Endothelial cell of umbilical vein (primary cell): ENCODE data around the gene PHPT1. TPM values are rescaled to one million over a fixed set of nuclear protein-coding genes. Genes with fewer than 3 reads are reported as not detected.

Experiments
- BruUV-seq: library from RNA; stranded (reverse); fragments of 400-500 nt; replicated peaks from 2 replicates; lab custom pipeline; 2021; lab: Mats Ljungman, UMichigan
- CTCF ChIA-PET: fragments of 300-600, 350-600 bp; sonication (Branson Sonifier 250); formaldehyde crosslinking; loops from one replicate; lab custom pipeline; 2021; ENCODE audit warnings: antibody characterized with exemption, inconsistent platforms; lab: Charles Lee
- POLR2A ChIA-PET: fragments of 300-600, 350-600 bp; sonication (Branson Sonifier 250); formaldehyde crosslinking; loops from one replicate; lab custom pipeline; 2021; ENCODE audit warnings: antibody characterized with exemption, inconsistent platforms; lab: Charles Lee
- DNase-seq: peaks from one replicate; pipeline ENCODE4 v3.0.0-alpha.2; 2011; ENCODE audit warnings: low read depth, low spot score
- FAIRE-seq: peaks from 2 replicates; lab custom pipeline; 2011; peaks lifted over from hg19 to GRCh38; lab: Jason Lieb, UNC
- H2AFZ ChIP-seq: 2 replicates; pipeline ENCODE4 v1.6.0; 2012; ENCODE audit warnings: low read depth, low read length, control low read depth, inconsistent platforms
- H3K27ac ChIP-seq: 2 replicates; pipeline ENCODE4 v1.5.1; 2011; ENCODE audit warnings: low read depth, mild to moderate bottlenecking, control low read depth, low read length, moderate library complexity; ENCODE audit not compliant: insufficient read depth
- H3K27me3 ChIP-seq, 2 experiments: 2 replicates each; pipeline versions ENCODE4 v1.6.0 to v1.6.1; 2011; ENCODE audit warnings: low read length in 2 of 2, mixed read lengths in 1 of 2; ENCODE audit not compliant: control insufficient read depth in 2 of 2, insufficient read depth in 2 of 2
- H3K36me3 ChIP-seq, 2 experiments: 2 replicates in 1 of 2; 3 replicates in 1 of 2; pipeline ENCODE4 v1.5.1; 2011; ENCODE audit warnings: low read length in 2 of 2, mild to moderate bottlenecking in 1 of 2, moderate library complexity in 1 of 2; ENCODE audit not compliant: control insufficient read depth in 2 of 2, insufficient read depth in 2 of 2; ENCODE audit errors: extremely low read depth in 1 of 2
- H3K4me1 ChIP-seq: 3 replicates; pipeline ENCODE4 v1.5.1; 2011; ENCODE audit warnings: mild to moderate bottlenecking, low read length; ENCODE audit not compliant: control insufficient read depth, insufficient read depth; ENCODE audit errors: extremely low read depth
- H3K4me2 ChIP-seq: 2 replicates; pipeline ENCODE4 v1.6.1; 2011; ENCODE audit warnings: low read length, control low read depth, mixed read lengths; ENCODE audit not compliant: insufficient read depth
- H3K4me3 ChIP-seq, 3 experiments: fragments of 200-600 bp in 1 of 3; sonication (generic), shearing (Covaris generic) in 1 of 3; replicated peaks in 1 of 3; 2 replicates each; pipeline ENCODE4 v1.5.1; 2011 to 2016; ENCODE audit warnings: control low read depth in 3 of 3, low read length in 3 of 3, mild to moderate bottlenecking in 2 of 3, inconsistent platforms in 1 of 3, low read depth in 1 of 3, moderate library complexity in 1 of 3; ENCODE audit not compliant: insufficient read depth in 1 of 3
- H3K79me2 ChIP-seq: 2 replicates; pipeline ENCODE4 v1.6.0; 2012; ENCODE audit warnings: low read length, inconsistent platforms; ENCODE audit not compliant: control insufficient read depth, insufficient read depth
- H3K9ac ChIP-seq: replicated peaks from 2 replicates; pipeline ENCODE3; 2011; ENCODE audit warnings: low read length, control low read depth; ENCODE audit not compliant: insufficient read depth; ENCODE audit errors: extremely low read depth
- H3K9me1 ChIP-seq: replicated peaks from 3 replicates; pipeline ENCODE4 v1.6.0; 2011; ENCODE audit warnings: mild to moderate bottlenecking, low read length; ENCODE audit not compliant: control insufficient read depth, insufficient read depth; ENCODE audit errors: extremely low read depth
- H3K9me3 ChIP-seq: replicated peaks from 2 replicates; pipeline ENCODE4 v1.5.1; 2012; ENCODE audit warnings: low read length, inconsistent platforms; ENCODE audit not compliant: control insufficient read depth, insufficient read depth
- H4K20me1 ChIP-seq: replicated peaks from 2 replicates; pipeline ENCODE3; 2011; ENCODE audit warnings: mild to moderate bottlenecking, low read length; ENCODE audit not compliant: control insufficient read depth, insufficient read depth; ENCODE audit errors: extremely low read depth
- CTCF ChIP-seq, 2 donors: IDR thresholded peaks; 1 replicate in 1 of 2; 2 replicates in 1 of 2; pipeline ENCODE4 v1.5.1; 2011; ENCODE audit warnings: low read length in 2 of 2, mild to moderate bottlenecking in 2 of 2, moderate library complexity in 2 of 2, control low read depth in 1 of 2, inconsistent platforms in 1 of 2, low read depth in 1 of 2; ENCODE audit not compliant: insufficient read depth in 1 of 2; ENCODE audit errors: extremely low read depth in 1 of 2
- EZH2 ChIP-seq: IDR thresholded peaks from 2 replicates; pipeline ENCODE4 v1.6.1; 2012; ENCODE audit warnings: borderline replicate concordance, low read depth, mild to moderate bottlenecking, moderate library complexity, low read length, inconsistent platforms; ENCODE audit not compliant: severe bottlenecking
- FOS ChIP-seq: IDR thresholded peaks from 2 replicates; pipeline ENCODE4 v1.6.1; 2011; ENCODE audit warnings: mild to moderate bottlenecking, low read length, moderate library complexity, borderline replicate concordance; ENCODE audit not compliant: insufficient read depth
- GATA2 ChIP-seq: IDR thresholded peaks from 2 replicates; pipeline ENCODE4 v1.7.0; 2011; ENCODE audit warnings: low read depth, mild to moderate bottlenecking, moderate library complexity, mixed read lengths, low read length; ENCODE audit not compliant: insufficient read length, insufficient read depth
- JUN ChIP-seq: IDR thresholded peaks from 2 replicates; pipeline ENCODE4 v1.6.1; 2011; ENCODE audit warnings: borderline replicate concordance, low read depth; ENCODE audit not compliant: insufficient read length, insufficient read depth
- MAX ChIP-seq: IDR thresholded peaks from 2 replicates; pipeline ENCODE4 v1.6.1; 2011; ENCODE audit not compliant: insufficient read depth, insufficient read length
- MYC ChIP-seq: IDR thresholded peaks from one replicate; pipeline ENCODE4 v1.6.1; 2011; ENCODE audit warnings: mild to moderate bottlenecking, low read depth, low read length
- POLR2A ChIP-seq: IDR thresholded peaks from 2 replicates; pipeline ENCODE4 v1.6.1; 2012; ENCODE audit warnings: low read depth, mild to moderate bottlenecking, control low read depth, low read length
- POLR2AphosphoS5 ChIP-seq: IDR thresholded peaks from 2 replicates; pipeline ENCODE4 v1.6.1; 2012; ENCODE audit warnings: low read depth, mild to moderate bottlenecking, control low read depth, low read length, moderate library complexity; ENCODE audit not compliant: insufficient read depth
- dilution Hi-C: fragments of 300-500 bp; cut with MboI; formaldehyde crosslinking; loops from one replicate; pipeline ENCODE4 v1.15.0; 2019; ENCODE audit warnings: low sequenced_read_pairs; ENCODE audit not compliant: extremely low pct_ligation_motif_present
- intact Hi-C: fragments of 100-400 bp; cut with micrococcal nuclease; formaldehyde crosslinking; loops from one replicate; pipeline ENCODE4 v1.10.0; 2022
- polyA plus RNA-seq, 4 experiments: library from polyadenylated mRNA; depleted of rRNA in 3 of 4; stranded (reverse) in 3 of 4; unstranded in 1 of 4; fragments of >200 nt; gene quantifications; 2 replicates each; pipeline versions ENCODE4 v1.2.1 to v1.2.3, GENCODE V29; 2011 to 2012; ENCODE audit warnings: missing spikeins in 1 of 4
- total RNA-seq: library from RNA; stranded (reverse); gene quantifications from 2 replicates; pipeline ENCODE4 v1.2.3, GENCODE V29; 2021

PHPT1 gene
- total and polyA plus RNA-seq, 2 donors (not counting 3 experiments of a cell fraction or from before 2014, with no cell fraction given) = 139 to 319 TPM

GRCh38 chr9:136851941-136852663, 2.9 kb downstream of the PHPT1 start, which contains the start of gene MAMDC4:
TSS of gene MAMDC4 (plus strand) at chr9:136852346. CDS start at chr9:136852417, 71 bp downstream.
- Histone ChIP-seq H3K9me3 (no peaks in the 10 kb centered on the region), H3K27ac (no peak within 1 kb of the TSS), H2AFZ (no peak within 1 kb of the TSS), H3K9me1 (no peaks in the 10 kb centered on the region), H3K27me3 (no peaks in the 10 kb centered on the region), H3K4me1 (peaks cover 10% of the 10 kb centered on the region), H3K79me2 (no peaks in the 10 kb centered on the region), H3K36me3 (no peaks in the 10 kb centered on the region), H3K4me2 (no peak within 1 kb of the TSS), H4K20me1 (no peaks in the 10 kb centered on the region), H3K9ac (no peak within 1 kb of the TSS), H3K4me3 (no peak within 1 kb of the TSS)
- DNase-seq (no peak), FAIRE-seq (no peak)
- dilution Hi-C loops = no loop called here
- BruUV-seq = no TSS peak
- TF ChIP-seq MAX = no peak
- no peak for TF ChIP-seq POLR2AphosphoS5
- TF ChIP-seq FOS = no peak
- TF ChIP-seq POLR2A = no peak
- no peak for TF ChIP-seq JUN
- no peak for TF ChIP-seq CTCF (IDR thresholded peaks at IDR 0.05; ENCODE audit: extremely low read depth in 1 of 2, insufficient read depth in 1 of 2, low read depth in 1 of 2, low read length in 2 of 2)
- TF ChIP-seq EZH2 = no peak
- no peak for TF ChIP-seq MYC
- TF ChIP-seq GATA2 = no peak
- ChIA-PET POLR2A (no interaction called here), CTCF (no interaction called here)
- intact Hi-C loops = no loop called here
